ENCODE data around the gene ZNF672.

DNA sequence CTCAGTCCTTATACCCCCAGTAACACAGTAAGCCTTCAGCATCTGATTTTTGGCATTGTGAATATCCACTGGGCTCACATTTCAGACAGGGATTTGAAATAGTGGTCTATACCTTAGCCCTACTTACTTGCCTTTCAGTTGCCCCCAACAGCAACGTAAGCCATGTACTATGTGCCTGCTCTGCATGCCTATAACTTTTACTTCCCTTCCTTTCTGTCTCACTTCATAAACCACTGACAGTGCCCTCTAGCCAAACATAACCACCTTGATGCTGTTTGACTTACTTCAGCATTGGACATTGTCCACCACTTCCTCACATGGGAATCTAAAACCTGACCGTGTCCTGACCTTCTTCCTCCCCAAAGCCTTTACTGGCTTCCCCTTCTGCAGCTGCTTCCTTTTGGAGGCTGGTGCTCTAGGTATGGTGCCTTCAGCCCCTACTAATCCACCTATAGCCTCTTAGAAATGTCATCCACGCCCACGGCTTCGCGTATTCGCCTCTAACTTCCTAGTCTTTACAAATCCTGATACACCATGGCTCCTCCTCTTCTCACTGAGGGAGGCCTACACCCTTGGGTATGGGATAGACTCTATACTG lies 3.6 kb upstream of the ZNF672 start:
- no peak for TF ChIP-seq CTCF (optimal IDR thresholded peaks at IDR 0.05 in 1 of 3, IDR thresholded peaks at IDR 0.05 in 1 of 3, conservative IDR thresholded peaks at IDR 0.05 in 1 of 3; ENCODE audit: extremely low read depth in 1 of 3, insufficient read depth in 2 of 3, low read length in 3 of 3)
- TF ChIP-seq EZH2 (IDR thresholded peaks at IDR 0.05; ENCODE audit: low read length): no peak
